IMR-90 (cell line): Measurements from ENCODE around the gene HACD2. TPM values are rescaled to one million over a fixed set of nuclear protein-coding genes. Genes with fewer than 3 reads are reported as not detected.

Source experiments
- ATAC-seq: fragments of 200-7000 bp; cut with Tn5 transposase; 2 replicates; pipeline ENCODE4 v1.9.1; 2020; ENCODE audit warnings: low read depth, mild to moderate bottlenecking, moderate library complexity
- BruUV-seq: library from RNA; stranded (reverse); fragments of 400-500 nt; replicated peaks from 2 replicates; lab custom pipeline; 2021; lab: Mats Ljungman, UMichigan
- CTCF ChIA-PET: fragments of 300-600 bp; formaldehyde crosslinking; extraction: SDS; loops from one replicate; lab custom pipeline; 2021; ENCODE audit warnings: antibody characterized with exemption; lab: Yijun Ruan, JAX
- POLR2A ChIA-PET: fragments of 300-600 bp; sonication (Branson Sonifier 250); formaldehyde crosslinking; loops from one replicate; lab custom pipeline; 2022; ENCODE audit warnings: antibody characterized with exemption; ENCODE audit not compliant: unreplicated experiment; lab: Charles Lee
- DNase-seq: peaks from one replicate; pipeline ENCODE4 v3.0.0; 2013
- H2AFZ ChIP-seq: replicated peaks from 2 replicates; pipeline ENCODE3; 2013; ENCODE audit warnings: low read length, mild to moderate bottlenecking; ENCODE audit not compliant: poor library complexity
- H2AK5ac ChIP-seq: 2 replicates; pipeline ENCODE4 v1.6.1; 2013; ENCODE audit warnings: low read depth, low read length, inconsistent platforms
- H2AK9ac ChIP-seq: replicated peaks from 2 replicates; pipeline ENCODE3; 2013; ENCODE audit warnings: mild to moderate bottlenecking, low read depth, low read length, moderate library complexity; ENCODE audit not compliant: poor library complexity
- H2BK120ac ChIP-seq: 2 replicates; pipeline ENCODE4 v1.6.1; 2013; ENCODE audit warnings: low read depth, low read length, inconsistent platforms
- H2BK15ac ChIP-seq: 3 replicates; pipeline ENCODE4 v1.6.1; 2013; ENCODE audit warnings: low read depth, low read length, inconsistent platforms
- H2BK20ac ChIP-seq: 2 replicates; pipeline ENCODE4 v1.6.1; 2013; ENCODE audit warnings: low read depth, mild to moderate bottlenecking, inconsistent platforms, low read length, moderate library complexity
- H2BK5ac ChIP-seq: 2 replicates; pipeline ENCODE4 v1.6.1; 2013; ENCODE audit warnings: mild to moderate bottlenecking, low read depth, low read length, inconsistent platforms; ENCODE audit not compliant: poor library complexity, severe bottlenecking
- H3K14ac ChIP-seq: replicated peaks from 2 replicates; pipeline ENCODE4 v1.6.1; 2013; ENCODE audit warnings: low read depth, low read length, inconsistent platforms
- H3K18ac ChIP-seq: 2 replicates; pipeline ENCODE4 v1.6.1; 2013; ENCODE audit warnings: low read depth, low read length, control low read depth
- H3K23ac ChIP-seq: 2 replicates; pipeline ENCODE4 v1.6.1; 2013; ENCODE audit warnings: low read depth, low read length, inconsistent platforms
- H3K27ac ChIP-seq: 2 replicates; pipeline ENCODE4 v1.5.1; 2013; ENCODE audit warnings: mild to moderate bottlenecking, control low read depth, low read length; ENCODE audit not compliant: insufficient read depth
- H3K27me3 ChIP-seq: 2 replicates; pipeline ENCODE4 v1.6.1; 2013; ENCODE audit warnings: low read length; ENCODE audit not compliant: control insufficient read depth, insufficient read depth
- H3K36me3 ChIP-seq: 2 replicates; pipeline ENCODE4 v1.6.1; 2013; ENCODE audit warnings: low read length, mixed read lengths; ENCODE audit not compliant: control insufficient read depth, insufficient read depth
- H3K4ac ChIP-seq: 2 replicates; pipeline ENCODE4 v1.6.1; 2013; ENCODE audit warnings: low read depth, low read length, inconsistent platforms
- H3K4me1 ChIP-seq: 2 replicates; pipeline ENCODE4 v1.6.1; 2013; ENCODE audit warnings: low read length, mixed read lengths; ENCODE audit not compliant: control insufficient read depth, insufficient read depth
- H3K4me2 ChIP-seq: 2 replicates; pipeline ENCODE4 v1.6.1; 2013; ENCODE audit warnings: low read depth, mild to moderate bottlenecking, control low read depth, low read length, moderate library complexity
- H3K4me3 ChIP-seq: 2 replicates; pipeline ENCODE4 v1.5.1; 2013; ENCODE audit warnings: low read depth, mild to moderate bottlenecking, control low read depth, low read length, moderate library complexity; ENCODE audit not compliant: insufficient read depth
- H3K56ac ChIP-seq: 2 replicates; pipeline ENCODE4 v1.6.1; 2013; ENCODE audit warnings: low read length, inconsistent platforms; ENCODE audit not compliant: insufficient read depth; ENCODE audit errors: extremely low read depth
- H3K79me1 ChIP-seq, 2 experiments: 2 replicates each; pipeline ENCODE4 v1.6.1; 2013; ENCODE audit warnings: low read length in 2 of 2, inconsistent platforms in 1 of 2, low read depth in 1 of 2
- H3K9ac ChIP-seq: 2 replicates; pipeline ENCODE4 v1.6.1; 2013; ENCODE audit warnings: low read depth, low read length, control low read depth
- H3K9me1 ChIP-seq: 2 replicates; pipeline ENCODE4 v1.6.1; 2013; ENCODE audit warnings: low read length, inconsistent platforms; ENCODE audit not compliant: insufficient read depth
- H3K9me3 ChIP-seq: 2 replicates; pipeline ENCODE4 v1.6.1; 2013; ENCODE audit warnings: low read length; ENCODE audit not compliant: control insufficient read depth, insufficient read depth
- H4K20me1 ChIP-seq: 2 replicates; pipeline ENCODE4 v1.6.1; 2013; ENCODE audit warnings: low read length, inconsistent platforms; ENCODE audit not compliant: insufficient read depth
- H4K5ac ChIP-seq: 2 replicates; pipeline ENCODE4 v1.6.1; 2013; ENCODE audit warnings: mild to moderate bottlenecking, low read depth, low read length, control low read depth
- H4K8ac ChIP-seq, 2 experiments: 2 replicates each; pipeline ENCODE4 v1.6.1; 2013; ENCODE audit warnings: low read depth in 2 of 2, low read length in 2 of 2, control low read depth in 1 of 2, inconsistent platforms in 1 of 2
- H4K91ac ChIP-seq: 2 replicates; pipeline ENCODE4 v1.6.1; 2013; ENCODE audit warnings: low read depth, low read length, inconsistent platforms; ENCODE audit not compliant: insufficient read depth
- BHLHE40 ChIP-seq: fragments of 150-350 bp; IDR thresholded peaks from 2 replicates; pipeline ENCODE4 v1.6.1; 2016; ENCODE audit warnings: mild to moderate bottlenecking, low read depth, low read length
- CEBPB ChIP-seq: IDR thresholded peaks from 2 replicates; pipeline ENCODE4 v1.6.1; 2012; ENCODE audit warnings: low read depth, low read length, improper control_type of control experiment
- CHD1 ChIP-seq: IDR thresholded peaks from 2 replicates; pipeline ENCODE4 v1.6.1; 2012; ENCODE audit warnings: low read depth, low read length, improper control_type of control experiment
- ELK1 ChIP-seq: fragments of 150-350 bp; IDR thresholded peaks from 2 replicates; pipeline ENCODE4 v1.6.1; 2016; ENCODE audit warnings: low read depth, mild to moderate bottlenecking, low read length, moderate library complexity, borderline replicate concordance
- MAZ ChIP-seq: IDR thresholded peaks from 2 replicates; pipeline ENCODE4 v1.6.1; 2012; ENCODE audit warnings: low read depth, mild to moderate bottlenecking, low read length, improper control_type of control experiment, moderate library complexity, borderline replicate concordance
- MXI1 ChIP-seq: IDR thresholded peaks from 2 replicates; pipeline ENCODE4 v1.6.1; 2012; ENCODE audit warnings: low read depth, mild to moderate bottlenecking, low read length, moderate library complexity, borderline replicate concordance
- NFE2L2 ChIP-seq: fragments of 150-350 bp; IDR thresholded peaks from 2 replicates; pipeline ENCODE4 v1.6.1; 2016; ENCODE audit warnings: low read depth, mild to moderate bottlenecking, low read length
- POLR2A ChIP-seq: IDR thresholded peaks from 2 replicates; pipeline ENCODE4 v1.6.1; 2012; ENCODE audit warnings: mild to moderate bottlenecking, low read depth, low read length
- RAD21 ChIP-seq: IDR thresholded peaks from 2 replicates; pipeline ENCODE4 v1.6.1; 2012; ENCODE audit warnings: low read length, improper control_type of control experiment
- RFX5 ChIP-seq: IDR thresholded peaks from 2 replicates; pipeline ENCODE4 v1.8.0; 2012; ENCODE audit warnings: low read depth, mild to moderate bottlenecking, low read length, moderate library complexity
- SMC3 ChIP-seq: fragments of 150-350 bp; IDR thresholded peaks from 2 replicates; pipeline ENCODE4 v1.6.1; 2016; ENCODE audit warnings: low read depth, mild to moderate bottlenecking, antibody characterized with exemption, low read length, moderate library complexity
- dilution Hi-C: fragments of 300-500 bp; cut with HindIII; formaldehyde crosslinking; loops from one replicate; pipeline ENCODE4 v1.14.3; 2018; ENCODE audit warnings: low sequenced_read_pairs; ENCODE audit not compliant: unreplicated experiment
- in situ Hi-C: fragments of 300-500 bp; cut with MboI; formaldehyde crosslinking; loops from 3 replicates; pipeline ENCODE4 v1.14.3; 2019; ENCODE audit warnings: low sequenced_read_pairs, inconsistent platforms, mixed read lengths
- intact Hi-C: fragments of 100-400 bp; cut with micrococcal nuclease; formaldehyde crosslinking; loops from 2 replicates; pipeline ENCODE4 v1.10.0; 2022
- polyA plus RNA-seq, 3 experiments: library from polyadenylated mRNA; depleted of rRNA; stranded (reverse); fragments of >200 nt; gene quantifications; 2 replicates each; pipeline ENCODE4 v1.2.3, GENCODE V29; 2012; ENCODE audit warnings: low replicate concordance in 1 of 3
- total RNA-seq: library from RNA; depleted of rRNA; stranded (reverse); fragments of >200 nt; gene quantifications from 2 replicates; pipeline ENCODE4 v1.2.3, GENCODE V29; 2012
- TF ChIP-seq, protein P1 (sequence below): fragments of 150-350 bp; IDR thresholded peaks from 2 replicates; pipeline ENCODE4 v1.6.1; 2017; ENCODE audit warnings: mild to moderate bottlenecking, antibody characterized with exemption, low read length, low read depth
- TF ChIP-seq, protein P2 (sequence below): conservative IDR thresholded peaks from 2 replicates; pipeline ENCODE4 v1.5.1; 2012; ENCODE audit warnings: mild to moderate bottlenecking, low read depth, low read length, improper control_type of control experiment

Gene HACD2
- total and polyA plus RNA-seq, 2 of the 4 experiments (the other 2 are of a cell fraction) = 21.5 to 22.6 TPM

DNA sequence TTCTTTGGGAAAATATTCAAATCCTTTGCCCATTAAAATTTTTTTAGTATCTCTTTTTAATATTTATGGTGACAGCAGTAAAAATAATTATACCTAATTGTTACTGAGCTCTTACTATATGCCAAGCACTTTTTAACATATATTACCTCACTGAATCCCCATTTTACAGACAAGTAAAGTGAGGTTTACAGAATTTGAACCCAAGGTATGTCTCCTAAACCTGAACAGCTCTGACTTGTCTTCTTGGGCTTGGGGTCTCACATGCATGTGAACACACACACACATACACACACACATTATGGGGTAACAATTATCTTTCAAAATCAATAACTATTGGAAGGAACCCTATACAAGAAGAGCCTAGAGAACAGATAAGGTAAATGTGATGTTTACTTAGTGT is 73.8 kb downstream of the HACD2 start:
- dilution Hi-C loops = no loop called here
- H3K14ac ChIP-seq = no peak overlapping the region
- CTCF ChIA-PET = no interaction called here

More for the DNA sequence above, 73.8 kb downstream of the HACD2 start:
- no TSS peak for BruUV-seq
- Histone ChIP-seq H2AK9ac (no peak overlapping the region), H3K9me3 (no peaks in the 10 kb centered on the region), H3K9me1 (peaks cover 3% of the 10 kb centered on the region), H4K91ac (no peak overlapping the region), H3K56ac (no peak overlapping the region), H2BK120ac (no peak overlapping the region), H2AFZ (no peak overlapping the region), H3K27me3 (no peaks in the 10 kb centered on the region), H4K8ac (no peak overlapping the region), H3K27ac (no peak overlapping the region), H3K79me1 (no peaks in the 10 kb centered on the region; a peak in 2 of 4 replicates), H3K23ac (no peak overlapping the region), H3K18ac (no peak overlapping the region), H4K20me1 (no peaks in the 10 kb centered on the region), H4K5ac (no peak overlapping the region), H3K9ac (no peak overlapping the region), H3K4ac (no peak overlapping the region), H3K4me1 (peaks cover 6% of the 10 kb centered on the region; the same call in 1 of the 2 replicates), H3K4me2 (no peak overlapping the region), H2BK20ac (no peak overlapping the region), H3K4me3 (no peak overlapping the region), H2BK5ac (no peak overlapping the region), H3K36me3 (peaks cover 2% of the 10 kb centered on the region), H2AK5ac (no peak overlapping the region), H2BK15ac (no peak overlapping the region)
- in situ Hi-C loops (no loop called here), intact Hi-C loops (no loop called here)
- DNase-seq (no peak), ATAC-seq (no peak)
- TF ChIP-seq RAD21 (no peak), SMC3 (no peak), BHLHE40 (no peak), CEBPB (no peak), ELK1 (no peak), CHD1 (no peak), POLR2A (no peak), NFE2L2 (no peak), MXI1 (no peak), MAZ (no peak), RFX5 (no peak)
- TF ChIP-seq, protein P1, sequence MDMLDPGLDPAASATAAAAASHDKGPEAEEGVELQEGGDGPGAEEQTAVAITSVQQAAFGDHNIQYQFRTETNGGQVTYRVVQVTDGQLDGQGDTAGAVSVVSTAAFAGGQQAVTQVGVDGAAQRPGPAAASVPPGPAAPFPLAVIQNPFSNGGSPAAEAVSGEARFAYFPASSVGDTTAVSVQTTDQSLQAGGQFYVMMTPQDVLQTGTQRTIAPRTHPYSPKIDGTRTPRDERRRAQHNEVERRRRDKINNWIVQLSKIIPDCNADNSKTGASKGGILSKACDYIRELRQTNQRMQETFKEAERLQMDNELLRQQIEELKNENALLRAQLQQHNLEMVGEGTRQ = no peak
- TF ChIP-seq, protein P2, sequence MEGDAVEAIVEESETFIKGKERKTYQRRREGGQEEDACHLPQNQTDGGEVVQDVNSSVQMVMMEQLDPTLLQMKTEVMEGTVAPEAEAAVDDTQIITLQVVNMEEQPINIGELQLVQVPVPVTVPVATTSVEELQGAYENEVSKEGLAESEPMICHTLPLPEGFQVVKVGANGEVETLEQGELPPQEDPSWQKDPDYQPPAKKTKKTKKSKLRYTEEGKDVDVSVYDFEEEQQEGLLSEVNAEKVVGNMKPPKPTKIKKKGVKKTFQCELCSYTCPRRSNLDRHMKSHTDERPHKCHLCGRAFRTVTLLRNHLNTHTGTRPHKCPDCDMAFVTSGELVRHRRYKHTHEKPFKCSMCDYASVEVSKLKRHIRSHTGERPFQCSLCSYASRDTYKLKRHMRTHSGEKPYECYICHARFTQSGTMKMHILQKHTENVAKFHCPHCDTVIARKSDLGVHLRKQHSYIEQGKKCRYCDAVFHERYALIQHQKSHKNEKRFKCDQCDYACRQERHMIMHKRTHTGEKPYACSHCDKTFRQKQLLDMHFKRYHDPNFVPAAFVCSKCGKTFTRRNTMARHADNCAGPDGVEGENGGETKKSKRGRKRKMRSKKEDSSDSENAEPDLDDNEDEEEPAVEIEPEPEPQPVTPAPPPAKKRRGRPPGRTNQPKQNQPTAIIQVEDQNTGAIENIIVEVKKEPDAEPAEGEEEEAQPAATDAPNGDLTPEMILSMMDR = no peak
- POLR2A ChIA-PET = no interaction called here
